Measurements from ENCODE around the gene VPREB3.

DNA sequence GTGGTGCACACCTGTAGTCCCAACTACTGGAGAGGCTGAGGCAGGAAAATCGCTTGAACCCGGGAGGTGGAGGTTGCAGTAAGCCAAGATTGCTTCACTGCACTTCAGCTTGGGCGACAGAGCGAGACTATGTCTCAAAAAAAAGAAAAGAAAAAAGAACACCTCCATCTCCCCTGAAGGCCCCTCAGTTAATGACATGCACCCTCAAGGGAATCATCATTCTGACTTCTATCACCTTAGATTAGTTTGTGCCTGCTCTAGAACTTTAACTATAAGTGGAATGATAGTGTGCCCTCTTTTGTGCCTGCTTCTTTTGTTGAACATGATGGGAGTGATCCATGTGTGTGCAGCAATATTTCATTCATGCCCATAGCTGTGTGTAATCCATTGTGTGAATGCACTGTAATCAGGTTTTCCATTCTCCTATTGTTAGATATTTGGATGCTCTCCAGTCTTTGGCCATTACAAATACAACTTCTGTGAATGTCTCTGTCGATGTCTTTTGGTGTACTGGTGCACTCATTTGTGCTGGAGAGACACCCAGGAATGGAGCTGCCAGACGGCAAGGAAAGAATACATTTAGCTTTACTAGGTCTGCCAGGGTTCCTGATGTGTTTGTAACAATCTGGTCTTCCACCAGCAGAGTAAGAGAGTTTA, 883 bp upstream of the VPREB3 start:
- TF ChIP-seq, protein P1, sequence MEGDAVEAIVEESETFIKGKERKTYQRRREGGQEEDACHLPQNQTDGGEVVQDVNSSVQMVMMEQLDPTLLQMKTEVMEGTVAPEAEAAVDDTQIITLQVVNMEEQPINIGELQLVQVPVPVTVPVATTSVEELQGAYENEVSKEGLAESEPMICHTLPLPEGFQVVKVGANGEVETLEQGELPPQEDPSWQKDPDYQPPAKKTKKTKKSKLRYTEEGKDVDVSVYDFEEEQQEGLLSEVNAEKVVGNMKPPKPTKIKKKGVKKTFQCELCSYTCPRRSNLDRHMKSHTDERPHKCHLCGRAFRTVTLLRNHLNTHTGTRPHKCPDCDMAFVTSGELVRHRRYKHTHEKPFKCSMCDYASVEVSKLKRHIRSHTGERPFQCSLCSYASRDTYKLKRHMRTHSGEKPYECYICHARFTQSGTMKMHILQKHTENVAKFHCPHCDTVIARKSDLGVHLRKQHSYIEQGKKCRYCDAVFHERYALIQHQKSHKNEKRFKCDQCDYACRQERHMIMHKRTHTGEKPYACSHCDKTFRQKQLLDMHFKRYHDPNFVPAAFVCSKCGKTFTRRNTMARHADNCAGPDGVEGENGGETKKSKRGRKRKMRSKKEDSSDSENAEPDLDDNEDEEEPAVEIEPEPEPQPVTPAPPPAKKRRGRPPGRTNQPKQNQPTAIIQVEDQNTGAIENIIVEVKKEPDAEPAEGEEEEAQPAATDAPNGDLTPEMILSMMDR (IDR thresholded peaks at IDR 0.05; ENCODE audit: poor library complexity): no peak
- TF ChIP-seq EZH2 (IDR thresholded peaks at IDR 0.05; ENCODE audit: borderline replicate concordance): no peak
- TF ChIP-seq EZH2phosphoT487 (IDR thresholded peaks at IDR 0.05; ENCODE audit: low read depth, severe bottlenecking, unreplicated experiment): no peak

Data from hepatocyte (in vitro differentiated cells).